Stomach (tissue), 9 donors: Measurements from ENCODE around the gene GAL3ST2. TPM values are rescaled to one million over a fixed set of nuclear protein-coding genes. Genes with fewer than 3 reads are reported as not detected.
"Not testable (repeated sequence)": the region's sequence is repeated elsewhere in the genome, so short reads cannot be mapped to it uniquely, and the experiment has no call there.

Experiments used
- DNase-seq, 2 donors: peaks; one replicate each; pipeline versions ENCODE4 v3.0.0 to v3.0.0-alpha.2; 2013 to 2019
- H3K27ac ChIP-seq, 5 donors: fragments of 200-600 bp in 4 of 5; sonication (generic) in 4 of 5; one replicate each; pipeline ENCODE4 v1.5.1; 2013 to 2019; ENCODE audit warnings: mild to moderate bottlenecking in 1 of 5, moderate library complexity in 1 of 5
- H3K27me3 ChIP-seq, 3 donors: fragments of 200-600 bp; sonication (generic); one replicate each; pipeline ENCODE4 v1.5.1; 2017 to 2019; ENCODE audit warnings: mixed run types in 1 of 3
- H3K36me3 ChIP-seq, 4 donors: fragments of 200-600 bp; sonication (generic); 1 replicate in 3 of 4; 2 replicates in 1 of 4; pipeline ENCODE4 v1.5.1; 2016 to 2019
- H3K4me1 ChIP-seq, 4 donors: fragments of 200-600 bp; sonication (generic); one replicate each; pipeline ENCODE4 v1.5.1; 2016 to 2019
- H3K4me3 ChIP-seq, 4 donors: fragments of 200-600 bp; sonication (generic) in 3 of 4; one replicate each; pipeline ENCODE4 v1.5.1; 2016 to 2019; ENCODE audit warnings: mild to moderate bottlenecking in 1 of 4
- H3K9me3 ChIP-seq, 4 donors: fragments of 200-600 bp; sonication (generic); one replicate each; pipeline ENCODE4 v1.5.1; 2016 to 2019
- CTCF ChIP-seq, 7 experiments: fragments of 450-650 bp in 4 of 7; fragments of 200-600 bp in 3 of 7; sonication (generic) in 3 of 7; IDR thresholded peaks; one replicate each; pipeline ENCODE4 v1.5.1; 2016 to 2019; ENCODE audit warnings: antibody characterized with exemption in 7 of 7, control low read depth in 2 of 7, mild to moderate bottlenecking in 1 of 7
- EP300 ChIP-seq: sonication (generic); formaldehyde crosslinking; IDR thresholded peaks from one replicate; pipeline ENCODE4 v1.6.1; 2017; ENCODE audit warnings: antibody characterized with exemption
- POLR2A ChIP-seq, 4 donors: fragments of 450-650 bp; IDR thresholded peaks; one replicate each; pipeline ENCODE4 v1.6.1; 2016; ENCODE audit warnings: antibody characterized with exemption in 4 of 4, control low read depth in 2 of 4, mild to moderate bottlenecking in 1 of 4, moderate library complexity in 1 of 4
- POLR2AphosphoS5 ChIP-seq, 3 donors: sonication (generic); formaldehyde crosslinking; IDR thresholded peaks; one replicate each; pipeline ENCODE4 v1.6.1; 2016; ENCODE audit warnings: antibody characterized with exemption in 3 of 3
- WGBS, 5 donors: extraction: QIAGEN DNeasy Blood & Tissue Kit in 3 of 5; methylation state at CpG; one replicate each; pipeline versions ENCODE4 v1.1.5 to v1.1.7; 2013 to 2018; 5-methylcytosine and 5-hydroxymethylcytosine counted together
- intact Hi-C: fragments of 100-400 bp; cut with DNase I; formaldehyde crosslinking; loops from one replicate; pipeline ENCODE4 v1.15.1; 2023; ENCODE audit warnings: low total_unique reads
- polyA plus RNA-seq, 3 donors: library from polyadenylated mRNA; stranded (reverse); fragments of 200-250 nt; gene quantifications; one replicate each; pipeline ENCODE4 v1.2.3, GENCODE V29; 2013
- total RNA-seq, 5 donors: library from RNA; depleted of rRNA; stranded (reverse); fragments of >200 nt; gene quantifications; one replicate each; pipeline versions ENCODE4 v1.1.0 to v1.2.3, GENCODE V29; 2014 to 2016
- donor health status: healthy with polysubstance abuse.
- donor health status: Bipolar disorder and iron deficiency.
- donor health status: healthy.

Gene GAL3ST2
- total and polyA plus RNA-seq, 8 donors: 311 TPM; not detected in 7

- Histone ChIP-seq H3K27me3 (peaks cover 0 to 71% (median 15%) of the 10 kb centered on the region in 3 donors), H3K4me3 (no peak overlapping the region), H3K36me3 (no peaks in the 10 kb centered on the region), H3K9me3 (no peaks in the 10 kb centered on the region), H3K4me1 (no peaks in the 10 kb centered on the region), H3K27ac (no peak overlapping the region)
- intact Hi-C loops: no loop called here
- 74 to 81% (median 78%) methylated on average over 17 to 25 of the region's 25 CpGs for WGBS, 5 donors
- DNase-seq: peak in 1 of 2 donors; percentile 3
- TF ChIP-seq CTCF (IDR thresholded peaks at IDR 0.05) (no peak), POLR2A (IDR thresholded peaks at IDR 0.05) (no peak), POLR2AphosphoS5 (IDR thresholded peaks at IDR 0.05) (no peak), EP300 (no peak)
These were observed 41.8 kb downstream of the GAL3ST2 start for GRCh38 chr2:241818229-241818942.

- Histone ChIP-seq H3K4me1 (no peaks in the 10 kb centered on the region), H3K9me3 (no peaks in the 10 kb centered on the region), H3K36me3 (no peaks in the 10 kb centered on the region), H3K27ac (no peak overlapping the region), H3K27me3 (peaks cover 0 to 66% (median 15%) of the 10 kb centered on the region in 3 donors), H3K4me3 (no peak overlapping the region)
- TF ChIP-seq EP300 (no peak), POLR2A (IDR thresholded peaks at IDR 0.05) (no peak), POLR2AphosphoS5 (IDR thresholded peaks at IDR 0.05) (no peak), CTCF (IDR thresholded peaks at IDR 0.05) (no peak)
- peak; percentile 5 to 19 for DNase-seq
- WGBS, 5 donors: 36 to 63% (median 50%) methylated on average over 8 to 10 of the region's 10 CpGs
- intact Hi-C loops: no loop called here
These were observed 42.3 kb downstream of the GAL3ST2 start for GRCh38 chr2:241818943-241819270.

GRCh38 chr2:241819947-241820624 is 43.5 kb downstream of the GAL3ST2 start:
- H3K27ac ChIP-seq, intact Hi-C loops, H3K4me1 ChIP-seq, H3K36me3 ChIP-seq, H3K9me3 ChIP-seq, DNase-seq, H3K4me3 ChIP-seq: not testable (repeated sequence)
- WGBS, 5 donors: 82 to 90% (median 85%) methylated on average over 18 to 27 of the region's 27 CpGs
- H3K27me3 ChIP-seq: peaks cover 0 to 54% (median 15%) of the 10 kb centered on the region in 3 donors

- Histone ChIP-seq H3K27me3 (peaks cover 0 to 47% (median 15%) of the 10 kb centered on the region in 3 donors), H3K4me1 (no peaks in the 10 kb centered on the region), H3K9me3 (no peaks in the 10 kb centered on the region), H3K27ac (no peak overlapping the region), H3K36me3 (no peaks in the 10 kb centered on the region), H3K4me3 (no peak overlapping the region)
- 81 to 86% (median 84%) methylated on average over 29 to 31 of the region's 31 CpGs for WGBS, 5 donors
- TF ChIP-seq EP300 (no peak), CTCF (IDR thresholded peaks at IDR 0.05) (no peak), POLR2A (IDR thresholded peaks at IDR 0.05) (no peak), POLR2AphosphoS5 (IDR thresholded peaks at IDR 0.05) (no peak)
- intact Hi-C loops: no loop called here
- peak in 1 of 2 donors; percentile 2 for DNase-seq
These were observed 44.2 kb downstream of the GAL3ST2 start for GRCh38 chr2:241820625-241821384.
